H1 (cell line): ENCODE data around the gene CKB. TPM values are rescaled to one million over a fixed set of nuclear protein-coding genes. Genes with fewer than 3 reads are reported as not detected.

Experiments
- BACH1 ChIP-seq: IDR thresholded peaks from 2 replicates; pipeline ENCODE4 v1.6.1; 2012; ENCODE audit warnings: low read length, improper control_type of control experiment
- BCL11A ChIP-seq, 2 experiments: IDR thresholded peaks; one replicate each; pipeline ENCODE4 v1.6.1; 2011; ENCODE audit warnings: low read depth in 2 of 2, low read length in 2 of 2, mild to moderate bottlenecking in 2 of 2
- CBX8 ChIP-seq: fragments of 300-800, 300-1000 bp; sonication (generic); IDR thresholded peaks from 2 replicates; pipeline ENCODE4 v1.7.1; 2016; ENCODE audit warnings: low read depth, low read length, borderline replicate concordance
- CHD2 ChIP-seq: IDR thresholded peaks from 2 replicates; pipeline ENCODE4 v1.6.1; 2012; ENCODE audit warnings: low read length, improper control_type of control experiment
- EP300 ChIP-seq, 2 experiments: IDR thresholded peaks; 1 replicate in 1 of 2; 2 replicates in 1 of 2; pipeline ENCODE4 v1.6.1; 2011 to 2012; ENCODE audit warnings: low read depth in 2 of 2, low read length in 2 of 2, mild to moderate bottlenecking in 2 of 2, borderline replicate concordance in 1 of 2, inconsistent platforms in 1 of 2, moderate library complexity in 1 of 2
- GABPA ChIP-seq: IDR thresholded peaks from 2 replicates; pipeline ENCODE4 v1.6.1; 2011; ENCODE audit warnings: mild to moderate bottlenecking, low read length, moderate library complexity, borderline replicate concordance; ENCODE audit not compliant: insufficient read depth
- HDAC2 ChIP-seq, 2 experiments: fragments of 300-600 bp in 1 of 2; sonication (generic) in 1 of 2; IDR thresholded peaks; 2 replicates each; pipeline ENCODE4 v1.6.1; 2011 to 2012; ENCODE audit warnings: low read depth in 2 of 2, low read length in 2 of 2, mild to moderate bottlenecking in 2 of 2, moderate library complexity in 2 of 2, borderline replicate concordance in 1 of 2, inconsistent platforms in 1 of 2
- JUN ChIP-seq: IDR thresholded peaks from 2 replicates; pipeline ENCODE4 v1.6.1; 2011; ENCODE audit warnings: low read depth, mild to moderate bottlenecking, improper control_type of control experiment, low read length
- JUND ChIP-seq: IDR thresholded peaks from 2 replicates; pipeline ENCODE4 v1.6.1; 2011; ENCODE audit warnings: mild to moderate bottlenecking, improper control_type of control experiment, low read length
- RBBP5 ChIP-seq: IDR thresholded peaks from 2 replicates; pipeline ENCODE4 v1.7.1; 2012; ENCODE audit warnings: low read depth, mild to moderate bottlenecking, inconsistent platforms, low read length, moderate library complexity, borderline replicate concordance
- RNF2 ChIP-seq: fragments of 200-900, 300-1000 bp; sonication (generic); IDR thresholded peaks from 2 replicates; pipeline ENCODE4 v1.7.1; 2016; ENCODE audit warnings: borderline replicate concordance, low read depth, mild to moderate bottlenecking, antibody characterized with exemption, low read length; ENCODE audit not compliant: poor library complexity, severe bottlenecking; ENCODE audit errors: missing control alignments
- SIX5 ChIP-seq: IDR thresholded peaks from 2 replicates; pipeline ENCODE4 v1.6.1; 2011; ENCODE audit warnings: mild to moderate bottlenecking, low read depth, low read length
- SP1 ChIP-seq: IDR thresholded peaks from 2 replicates; pipeline ENCODE4 v1.6.1; 2011; ENCODE audit warnings: low read depth, low read length
- SP2 ChIP-seq: IDR thresholded peaks from 2 replicates; pipeline ENCODE4 v1.6.1; 2012; ENCODE audit warnings: mild to moderate bottlenecking, low read length, inconsistent platforms
- SUZ12 ChIP-seq: fragments of 200-600 bp; sonication (generic); IDR thresholded peaks from 2 replicates; pipeline ENCODE4 v1.6.1; 2012; ENCODE audit warnings: mild to moderate bottlenecking, inconsistent platforms, low read length, moderate library complexity, mixed read lengths
- TAF1 ChIP-seq: IDR thresholded peaks from 2 replicates; pipeline ENCODE4 v1.6.1; 2011; ENCODE audit warnings: mild to moderate bottlenecking, low read depth, low read length
- TEAD4 ChIP-seq: IDR thresholded peaks from 2 replicates; pipeline ENCODE4 v1.6.1; 2012; ENCODE audit warnings: low read depth, low read length, inconsistent platforms, mixed read lengths
- YY1 ChIP-seq: IDR thresholded peaks from 2 replicates; pipeline ENCODE4 v1.6.1; 2011; ENCODE audit warnings: low read depth, mild to moderate bottlenecking, low read length
- polyA plus RNA-seq, 7 experiments: library from polyadenylated mRNA; depleted of rRNA in 3 of 7; stranded (reverse) in 5 of 7; unstranded in 2 of 7; fragments of >200 nt in 5 of 7; fragments of 200-250 nt in 2 of 7; gene quantifications; 1 replicate in 5 of 7; 2 replicates in 1 of 7; 4 replicates in 1 of 7; pipeline versions ENCODE4 v1.2.1 to v1.2.3, GENCODE V29; 2011 to 2013; ENCODE audit warnings: missing spikeins in 2 of 7, mixed read lengths in 2 of 7
- total RNA-seq: library from RNA; stranded (reverse); fragmentation: NEBNext Ultra II Directional; extraction: Animal tissue kit (Norgen Biotek cat#: 25700); gene quantifications from 2 replicates; pipeline ENCODE4 v1.2.1, GENCODE V29; 2021
- TF ChIP-seq, protein P1 (sequence below): IDR thresholded peaks from 2 replicates; pipeline ENCODE4 v1.6.1; 2012; ENCODE audit warnings: low read length, inconsistent platforms
- TF ChIP-seq, protein P2 (sequence below): IDR thresholded peaks from 2 replicates; pipeline ENCODE4 v1.6.1; 2012; ENCODE audit warnings: inconsistent platforms

CKB gene
- total and polyA plus RNA-seq, 2 of the 8 experiments (the other 6 are each of a cell fraction or from before 2014, with no cell fraction given): 538 to 950 TPM

DNA sequence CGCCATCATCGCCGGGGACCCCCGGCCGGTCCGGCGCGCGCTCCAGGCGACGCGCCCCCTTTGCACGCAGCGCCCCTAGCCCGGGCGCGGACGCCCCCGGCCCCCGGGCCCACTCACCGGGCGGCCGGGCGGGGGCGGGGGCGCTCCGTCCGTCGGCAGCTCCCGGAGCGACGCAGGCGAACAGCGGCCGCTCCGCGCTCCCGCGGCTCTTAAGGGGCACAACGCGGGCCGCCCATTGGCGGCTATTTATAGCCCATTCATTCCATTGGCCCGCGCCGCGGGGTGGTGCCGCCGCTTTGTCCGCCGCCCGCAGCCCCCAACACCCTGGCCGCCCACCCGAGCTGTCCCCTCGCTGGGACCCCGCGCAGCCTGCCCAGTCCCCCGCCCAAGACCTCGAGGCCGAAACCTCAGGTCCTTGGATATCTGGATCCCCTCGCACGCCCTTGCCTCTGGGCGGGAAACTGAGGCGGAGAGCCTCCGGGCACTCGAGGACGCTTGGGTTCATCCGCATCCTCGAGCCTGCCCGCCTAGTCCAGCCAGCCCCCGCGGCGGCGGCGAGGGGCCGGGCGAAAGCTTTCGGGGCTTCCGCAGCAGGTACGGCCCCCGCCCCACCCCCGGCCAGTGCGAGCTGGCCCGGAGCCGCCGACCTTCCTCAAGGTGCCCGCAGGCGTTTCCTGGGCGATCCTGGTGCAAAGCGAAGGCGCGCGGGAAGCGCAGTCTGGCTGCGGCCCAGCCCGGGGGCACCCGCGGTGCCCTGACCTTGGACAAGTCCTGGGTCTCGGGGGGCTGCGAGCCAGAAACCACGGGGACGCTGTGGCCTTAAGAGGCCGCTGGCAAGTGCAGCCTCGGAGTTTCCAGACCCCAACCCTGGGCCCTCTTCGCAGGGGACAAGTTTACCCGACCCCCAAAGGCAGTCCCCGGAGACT lies at the start of gene CKB (continued):
- TF ChIP-seq YY1 (no peak), RNF2 (peak; percentile 49), TEAD4 (no peak), RBBP5 (peak; percentile 24; the same call in 1 of the 2 replicates), SIX5 (no peak), GABPA (0 out of 2 replicates have a peak, but pooled peaks have one; percentile 14), EP300 (IDR thresholded peaks at IDR 0.05; ENCODE audit: borderline replicate concordance in 1 of 2, low read depth in 2 of 2, low read length in 2 of 2) (peak in 1 of 2 experiments; percentile 14; a peak in 1 of 3 replicates), TAF1 (peak; percentile 99), CBX8 (no peak), BACH1 (no peak), JUND (no peak), SP1 (no peak), SP2 (no peak), BCL11A (IDR thresholded peaks at IDR 0.05; ENCODE audit: low read depth in 2 of 2, low read length in 2 of 2) (no peak), SUZ12 (no peak), JUN (no peak), HDAC2 (IDR thresholded peaks at IDR 0.05; ENCODE audit: borderline replicate concordance in 1 of 2, low read depth in 2 of 2, low read length in 2 of 2) (0 out of 4 replicates have a peak, but pooled peaks of 1 of the 2 experiments have one; percentile 44), CHD2 (no peak)
- TF ChIP-seq, protein P1, sequence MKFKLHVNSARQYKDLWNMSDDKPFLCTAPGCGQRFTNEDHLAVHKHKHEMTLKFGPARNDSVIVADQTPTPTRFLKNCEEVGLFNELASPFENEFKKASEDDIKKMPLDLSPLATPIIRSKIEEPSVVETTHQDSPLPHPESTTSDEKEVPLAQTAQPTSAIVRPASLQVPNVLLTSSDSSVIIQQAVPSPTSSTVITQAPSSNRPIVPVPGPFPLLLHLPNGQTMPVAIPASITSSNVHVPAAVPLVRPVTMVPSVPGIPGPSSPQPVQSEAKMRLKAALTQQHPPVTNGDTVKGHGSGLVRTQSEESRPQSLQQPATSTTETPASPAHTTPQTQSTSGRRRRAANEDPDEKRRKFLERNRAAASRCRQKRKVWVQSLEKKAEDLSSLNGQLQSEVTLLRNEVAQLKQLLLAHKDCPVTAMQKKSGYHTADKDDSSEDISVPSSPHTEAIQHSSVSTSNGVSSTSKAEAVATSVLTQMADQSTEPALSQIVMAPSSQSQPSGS: no peak
- TF ChIP-seq, protein P2, sequence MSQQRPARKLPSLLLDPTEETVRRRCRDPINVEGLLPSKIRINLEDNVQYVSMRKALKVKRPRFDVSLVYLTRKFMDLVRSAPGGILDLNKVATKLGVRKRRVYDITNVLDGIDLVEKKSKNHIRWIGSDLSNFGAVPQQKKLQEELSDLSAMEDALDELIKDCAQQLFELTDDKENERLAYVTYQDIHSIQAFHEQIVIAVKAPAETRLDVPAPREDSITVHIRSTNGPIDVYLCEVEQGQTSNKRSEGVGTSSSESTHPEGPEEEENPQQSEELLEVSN: peak; percentile 96
